Activated naive CD8-positive, alpha-beta T cell treated with anti-CD3 and anti-CD28 coated beads, Interleukin-2, amount 10 ng/mL, durations not matched to agents 7 days and 5 days (primary cell): Measurements from ENCODE around the gene TBR1. TPM values are rescaled to one million over a fixed set of nuclear protein-coding genes. Genes with fewer than 3 reads are reported as not detected.

Experiments
- total RNA-seq, 2 experiments: library from RNA; stranded (reverse); gene quantifications; one replicate each; pipeline ENCODE4 v1.2.3, GENCODE V29; 2021

Gene TBR1
- total RNA-seq, 2 experiments from 2014 or later, result not detected

Other genes starting within 250 kb of the TBR1 start
- 10 to 100 TPM; 46.4 to 48.1 TPM for gene PSMD14, start 107.9 kb upstream of the TBR1 start, total RNA-seq
- 1 to 10 TPM in 1 of 2 experiments, under 1 TPM in 1; 0.72 to 1.2 TPM for gene SLC4A10, start 208.1 kb downstream of the TBR1 start, total RNA-seq